IPS DF 6.9 (cell line): Measurements from ENCODE around the gene USP54.

Experiments
- DNase-seq: peaks from one replicate; pipeline ENCODE4 v3.0.0-alpha.2; 2013; ENCODE audit warnings: low read depth, low spot score
- H3K27ac ChIP-seq: one replicate; pipeline ENCODE4 v1.5.1; 2013; ENCODE audit warnings: low read length, control low read depth
- H3K27me3 ChIP-seq: 2 replicates; pipeline ENCODE4 v1.6.1; 2013; ENCODE audit warnings: mild to moderate bottlenecking, low read length; ENCODE audit not compliant: control insufficient read depth, insufficient read depth
- H3K36me3 ChIP-seq: 2 replicates; pipeline ENCODE4 v1.6.1; 2013; ENCODE audit warnings: low read length; ENCODE audit not compliant: control insufficient read depth, insufficient read depth
- H3K4me1 ChIP-seq: 2 replicates; pipeline ENCODE4 v1.6.1; 2013; ENCODE audit warnings: low read length; ENCODE audit not compliant: control insufficient read depth, insufficient read depth
- H3K4me3 ChIP-seq: 2 replicates; pipeline ENCODE4 v1.5.1; 2013; ENCODE audit warnings: mild to moderate bottlenecking, low read length
- H3K9me3 ChIP-seq: 2 replicates; pipeline ENCODE4 v1.6.1; 2013; ENCODE audit warnings: low read length, inconsistent platforms; ENCODE audit not compliant: control insufficient read depth, insufficient read depth
- WGBS: extraction: QIAGEN DNeasy Blood & Tissue Kit; methylation state at CpG from one replicate; pipeline ENCODE4 v1.1.7; 2013; ENCODE audit warnings: mixed read lengths, missing lambda C conversion rate; ENCODE audit not compliant: insufficient read length, insufficient coverage; 5-methylcytosine and 5-hydroxymethylcytosine counted together

USP54 gene

DNA sequence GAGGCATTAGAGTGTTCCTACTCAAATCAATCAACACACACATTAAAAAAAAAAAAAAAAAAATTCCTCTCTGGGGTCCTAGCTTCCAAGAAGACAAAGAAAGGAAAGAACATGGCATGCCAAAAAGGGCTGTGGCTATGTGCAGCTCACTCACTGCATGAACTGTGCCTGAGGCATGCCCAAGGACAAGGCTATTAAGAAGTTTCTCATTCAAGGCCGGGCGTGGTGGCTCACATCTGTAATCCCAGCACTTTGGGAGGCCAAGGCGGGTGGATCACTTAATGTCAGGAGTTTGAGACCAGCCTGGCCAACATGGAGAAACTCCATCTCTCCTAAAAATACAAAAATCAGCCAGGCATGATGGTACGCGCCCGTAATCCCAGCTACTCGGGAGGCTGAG lies 53.4 kb downstream of the USP54 start:
- DNase-seq, result no peak
- H3K9me3 ChIP-seq, result no peaks in the 10 kb centered on the region
- H3K4me1 ChIP-seq, result no peaks in the 10 kb centered on the region
- peaks cover 9% of the 10 kb centered on the region; the same call in 1 of the 2 replicates for H3K36me3 ChIP-seq
- no CpG with 5 or more reads among the region's 7 CpGs for WGBS
- H3K4me3 ChIP-seq, result no peak overlapping the region
- H3K27me3 ChIP-seq, result no peaks in the 10 kb centered on the region
- H3K27ac ChIP-seq, result no peak overlapping the region

DNA sequence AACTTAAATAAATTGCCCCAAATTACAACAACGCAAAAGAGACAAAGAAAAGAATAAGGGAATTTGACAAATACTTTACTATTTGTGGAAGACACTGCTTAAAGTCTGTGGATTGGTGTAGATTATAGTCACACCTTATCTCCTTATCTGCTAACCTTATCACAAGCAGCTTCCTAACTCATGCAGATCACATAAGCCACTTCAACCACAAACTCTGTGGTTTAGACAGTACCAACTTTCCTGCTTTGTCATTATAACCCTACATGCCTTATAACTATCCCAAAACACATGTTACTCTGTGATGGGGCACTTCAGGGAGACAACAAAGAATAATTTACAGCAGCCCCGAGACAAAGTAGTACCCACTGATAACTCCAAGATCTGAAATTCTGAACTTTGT lies 53.9 kb downstream of the USP54 start:
- H3K27ac ChIP-seq, result no peak overlapping the region
- H3K9me3 ChIP-seq, result no peaks in the 10 kb centered on the region
- H3K4me1 ChIP-seq, result no peaks in the 10 kb centered on the region
- no CpG with 5 or more reads among the region's 2 CpGs for WGBS
- H3K36me3 ChIP-seq, result peaks cover 9% of the 10 kb centered on the region; the same call in 1 of the 2 replicates
- H3K27me3 ChIP-seq, result no peaks in the 10 kb centered on the region
- no peak overlapping the region for H3K4me3 ChIP-seq
- no peak for DNase-seq

DNA sequence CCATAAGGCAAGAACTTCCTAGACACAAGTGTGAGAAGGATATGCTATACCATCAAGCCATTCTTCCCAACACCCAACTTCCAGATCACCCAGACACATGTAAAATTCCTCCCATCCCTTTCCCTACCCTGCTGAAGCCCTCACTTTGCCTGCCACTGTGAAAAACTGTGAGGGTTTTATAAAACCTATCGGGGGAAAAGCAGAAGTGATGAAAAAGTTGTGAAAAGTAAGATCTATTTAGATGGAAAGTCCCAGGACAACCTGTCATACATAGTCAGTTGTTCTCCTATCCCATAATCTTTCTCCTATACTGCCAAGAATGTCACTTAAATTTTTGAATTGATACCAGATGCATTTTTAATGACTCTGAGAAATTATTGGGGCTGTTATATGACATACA lies 56.3 kb downstream of the USP54 start:
- no peak overlapping the region for H3K4me3 ChIP-seq
- DNase-seq, result no peak
- H3K9me3 ChIP-seq, result no peaks in the 10 kb centered on the region
- no peaks in the 10 kb centered on the region for H3K4me1 ChIP-seq
- H3K36me3 ChIP-seq, result peaks cover 12% of the 10 kb centered on the region; the same call in 1 of the 2 replicates
- no peak overlapping the region for H3K27ac ChIP-seq
- no CpG with 5 or more reads among the region's 1 CpG for WGBS
- H3K27me3 ChIP-seq, result no peaks in the 10 kb centered on the region

DNA sequence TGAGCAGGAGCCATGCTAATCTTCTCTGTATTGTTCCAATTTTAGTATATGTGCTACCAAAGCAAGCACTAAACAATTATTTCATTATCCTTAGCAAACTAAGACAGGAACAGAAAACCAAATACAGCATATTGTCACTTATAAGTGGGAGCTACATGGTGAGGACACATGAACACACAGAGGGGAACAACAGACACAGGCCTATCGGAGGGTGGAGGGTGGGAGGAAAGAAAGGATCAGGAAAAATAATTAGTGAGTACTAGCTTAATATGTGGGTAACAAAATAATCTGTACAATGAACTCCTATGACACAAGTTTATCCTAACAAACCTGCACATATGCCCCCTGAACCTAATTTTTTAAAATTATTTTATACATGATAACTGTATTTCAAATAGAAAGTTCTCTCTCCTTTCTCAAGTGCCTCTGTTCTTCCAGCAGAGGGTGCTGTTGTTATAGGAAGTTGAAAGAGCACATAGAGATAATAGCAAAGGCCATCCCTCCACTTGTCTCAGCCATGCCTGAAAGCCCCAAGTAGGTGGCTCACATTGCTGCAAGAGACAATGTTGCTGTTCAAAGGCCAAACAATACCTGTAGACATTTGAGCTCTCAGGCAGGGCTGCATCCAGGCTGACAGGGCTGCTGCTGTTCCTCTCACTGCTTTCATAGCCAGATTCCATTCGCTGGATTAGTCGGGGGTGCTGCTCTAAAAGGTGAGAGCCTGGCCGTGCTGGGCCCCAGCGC lies 61.9 kb downstream of the USP54 start:
- WGBS, result no CpG with 5 or more reads among the region's 5 CpGs
- Histone ChIP-seq H3K4me3 (no peak overlapping the region), H3K9me3 (no peaks in the 10 kb centered on the region), H3K4me1 (no peaks in the 10 kb centered on the region), H3K27ac (no peak overlapping the region), H3K36me3 (peaks cover 9% of the 10 kb centered on the region; the same call in 1 of the 2 replicates), H3K27me3 (no peaks in the 10 kb centered on the region)
- peak; percentile 55 for DNase-seq

DNA sequence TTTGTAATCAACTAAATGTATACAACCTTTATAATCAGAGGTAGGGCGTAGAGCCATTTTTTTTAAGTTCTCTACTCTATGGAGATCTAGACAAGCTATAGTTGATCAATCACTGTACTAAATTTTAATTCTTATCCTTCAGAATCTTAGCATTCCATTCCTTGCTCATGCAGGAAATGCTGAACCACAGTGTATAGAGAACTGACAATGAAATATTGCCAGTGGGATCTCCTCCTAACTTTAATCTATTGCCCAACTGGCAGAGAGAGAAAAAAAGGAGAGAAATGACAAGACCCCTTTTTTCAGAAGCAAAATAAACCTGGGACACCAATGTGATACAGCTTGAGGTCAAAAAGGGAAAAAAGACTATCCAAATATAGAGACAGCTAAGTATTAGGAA lies 68.9 kb downstream of the USP54 start:
- Histone ChIP-seq H3K27me3 (no peaks in the 10 kb centered on the region), H3K4me1 (no peaks in the 10 kb centered on the region), H3K36me3 (peaks cover 5% of the 10 kb centered on the region; the same call in 1 of the 2 replicates), H3K27ac (no peak overlapping the region), H3K4me3 (no peak overlapping the region), H3K9me3 (no peaks in the 10 kb centered on the region)
- DNase-seq, result no peak
- WGBS, result no CpG with 5 or more reads among the region's 1 CpG

DNA sequence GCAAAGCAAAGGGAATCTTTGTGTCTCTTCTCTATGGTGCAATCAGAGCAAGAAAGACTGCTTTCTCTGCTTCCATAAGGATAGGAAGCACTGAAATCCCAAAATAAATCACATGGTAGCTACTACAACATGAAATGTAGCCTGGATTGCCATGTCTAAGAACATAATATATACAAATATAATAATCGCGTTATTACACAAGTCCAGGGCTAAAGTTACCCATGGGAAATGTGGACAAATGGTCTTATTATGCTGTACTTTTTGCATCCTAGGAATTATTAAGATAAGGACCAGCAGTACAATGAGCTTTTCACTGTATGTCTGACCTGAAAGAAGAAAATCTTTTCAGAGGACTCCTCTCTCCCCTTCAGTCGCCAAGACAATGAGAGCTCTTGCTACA lies 71.8 kb downstream of the USP54 start:
- no CpG with 5 or more reads among the region's 3 CpGs for WGBS
- H3K4me3 ChIP-seq, result no peak overlapping the region
- H3K9me3 ChIP-seq, result no peaks in the 10 kb centered on the region
- no peak overlapping the region for H3K27ac ChIP-seq
- H3K4me1 ChIP-seq, result no peaks in the 10 kb centered on the region
- H3K27me3 ChIP-seq, result no peaks in the 10 kb centered on the region
- DNase-seq, result no peak
- H3K36me3 ChIP-seq, result peaks cover 3% of the 10 kb centered on the region; the same call in 1 of the 2 replicates

DNA sequence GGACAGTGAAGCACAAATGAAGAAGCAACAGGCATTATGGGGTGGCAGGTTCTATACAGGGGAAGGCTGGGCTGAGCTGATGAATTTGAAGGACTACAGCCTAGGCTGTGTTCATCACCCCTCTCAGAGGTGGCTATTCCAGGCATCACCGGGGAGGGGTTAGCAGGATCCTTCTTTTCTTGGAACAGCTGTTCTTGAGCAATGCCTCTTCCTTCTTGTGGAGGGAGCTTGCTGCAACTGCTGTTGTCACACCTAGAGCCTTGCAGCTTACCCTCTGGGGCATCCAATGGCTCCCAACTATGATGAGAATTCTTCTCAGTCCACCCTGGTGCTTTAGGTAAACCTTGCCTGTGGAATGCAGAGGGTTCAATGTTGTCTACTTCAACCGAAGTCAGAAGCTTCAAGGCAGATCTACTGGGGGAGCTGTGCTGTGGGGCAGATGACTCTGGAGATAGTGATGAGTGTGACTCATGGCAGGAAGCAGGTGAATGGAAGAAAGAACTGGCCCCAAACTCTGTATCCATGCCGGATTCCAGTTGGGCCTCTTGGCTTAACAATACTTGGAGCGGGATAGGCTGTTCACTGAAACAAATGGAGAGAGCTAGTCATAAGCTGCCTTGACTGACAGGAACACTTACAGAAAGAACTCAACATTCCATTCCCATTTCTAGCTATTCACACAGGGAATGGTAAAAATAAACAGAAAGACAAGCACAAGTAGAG lies 73.8 kb downstream of the USP54 start:
- no peak for DNase-seq
- no CpG with 5 or more reads among the region's 4 CpGs for WGBS
- H3K27ac ChIP-seq, result no peak overlapping the region
- no peaks in the 10 kb centered on the region for H3K27me3 ChIP-seq
- no peak overlapping the region for H3K4me3 ChIP-seq
- no peaks in the 10 kb centered on the region for H3K4me1 ChIP-seq
- peaks cover 3% of the 10 kb centered on the region; the same call in 1 of the 2 replicates for H3K36me3 ChIP-seq
- no peaks in the 10 kb centered on the region for H3K9me3 ChIP-seq

DNA sequence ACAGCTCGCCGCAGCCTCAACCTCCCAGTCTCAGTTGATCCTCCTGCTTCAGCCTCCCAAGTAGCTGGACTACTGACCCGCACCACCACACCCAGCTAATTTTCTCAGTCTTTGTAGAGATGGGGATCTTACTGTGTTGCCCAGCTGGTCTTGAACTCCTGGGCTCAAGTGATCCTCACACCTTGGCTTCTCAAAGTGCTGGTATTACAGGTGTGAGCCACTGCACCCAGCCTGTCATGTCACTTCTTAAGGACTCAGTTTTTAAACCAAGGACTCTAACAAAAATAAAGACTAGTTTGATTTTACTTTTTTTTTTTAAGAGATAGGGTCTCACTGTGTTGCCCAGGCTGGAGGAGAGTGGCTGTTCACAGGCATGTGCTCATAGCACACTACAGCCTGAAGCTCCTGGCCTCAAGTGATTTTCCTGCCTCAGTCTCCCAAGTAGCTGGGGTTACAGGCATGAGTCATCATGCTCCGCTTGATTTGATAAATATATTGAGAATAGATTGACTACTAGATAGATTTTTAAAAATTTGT lies 78.9 kb downstream of the USP54 start:
- Histone ChIP-seq H3K27ac (no peak overlapping the region), H3K9me3 (no peaks in the 10 kb centered on the region), H3K27me3 (no peaks in the 10 kb centered on the region), H3K4me1 (no peaks in the 10 kb centered on the region), H3K36me3 (peaks cover under 1% of the 10 kb centered on the region; the same call in 1 of the 2 replicates), H3K4me3 (no peak overlapping the region)
- WGBS, result no CpG with 5 or more reads among the region's 4 CpGs
- DNase-seq, result no peak

DNA sequence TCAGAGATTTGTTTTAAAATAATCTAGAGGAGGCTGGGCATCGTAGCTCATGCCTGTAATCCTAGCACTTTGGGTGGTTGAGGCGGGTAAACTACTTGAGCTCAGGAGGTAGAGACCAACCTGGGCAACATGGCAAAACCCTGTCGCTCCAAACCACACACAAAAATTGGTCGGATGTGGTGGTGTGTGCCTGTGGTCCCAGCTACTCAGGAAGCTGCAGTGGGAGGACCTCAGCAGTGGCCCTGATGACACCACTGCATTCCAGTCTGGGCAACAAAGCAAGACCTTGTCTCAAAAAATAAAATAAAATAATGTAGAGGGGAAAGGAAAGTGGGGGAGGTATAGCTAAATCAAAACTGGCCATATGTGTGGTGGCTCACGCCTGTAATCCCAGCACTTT lies 81.4 kb downstream of the USP54 start:
- no peak overlapping the region for H3K4me3 ChIP-seq
- DNase-seq, result no peak
- no peaks in the 10 kb centered on the region for H3K4me1 ChIP-seq
- no peaks in the 10 kb centered on the region for H3K9me3 ChIP-seq
- no peaks in the 10 kb centered on the region for H3K27me3 ChIP-seq
- 0 out of 2 replicates have a peak, but pooled peaks cover 2% of the 10 kb centered on the region for H3K36me3 ChIP-seq
- no peak overlapping the region for H3K27ac ChIP-seq
- WGBS, result no CpG with 5 or more reads among the region's 5 CpGs

DNA sequence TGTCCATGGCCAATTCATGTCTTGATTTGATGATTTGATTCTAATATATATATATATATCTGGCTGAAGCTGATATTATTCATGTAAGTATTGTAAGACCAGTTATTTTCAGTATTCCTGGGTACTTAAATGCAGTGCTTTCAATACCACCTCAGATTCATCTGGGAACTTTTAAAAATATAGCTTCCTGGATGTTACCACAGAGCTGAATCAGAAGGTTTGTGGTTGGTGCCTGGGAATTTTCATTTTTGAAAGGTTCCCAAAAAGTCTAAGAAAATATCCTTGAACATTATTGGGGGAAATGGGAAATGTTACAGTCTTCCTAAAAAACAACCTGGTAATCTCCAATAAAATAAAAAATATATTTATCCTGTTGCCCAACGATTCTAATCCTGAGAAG lies 84.7 kb downstream of the USP54 start:
- DNase-seq, result no peak
- Histone ChIP-seq H3K27me3 (no peaks in the 10 kb centered on the region), H3K36me3 (0 out of 2 replicates have a peak, but pooled peaks cover 3% of the 10 kb centered on the region), H3K9me3 (no peaks in the 10 kb centered on the region), H3K4me3 (no peak overlapping the region), H3K4me1 (no peaks in the 10 kb centered on the region), H3K27ac (no peak overlapping the region)
- no CpG with 5 or more reads among the region's 1 CpG for WGBS
